SK-N-MC (cell line): ENCODE measurements around the gene CNIH2.

Source experiments
- EZH2 ChIP-seq: fragments of 200-600 bp; sonication (generic); IDR thresholded peaks from one replicate; pipeline ENCODE4 v1.6.1; 2017; ENCODE audit warnings: antibody characterized with exemption
- FOXP2 ChIP-seq: optimal IDR thresholded peaks from 2 replicates; pipeline ENCODE3; 2011; ENCODE audit warnings: mild to moderate bottlenecking, moderate library complexity; ENCODE audit not compliant: insufficient read depth; ENCODE audit errors: extremely low read length, control extremely low read depth
- POLR2AphosphoS5 ChIP-seq: IDR thresholded peaks from 2 replicates; pipeline ENCODE4 v1.6.1; 2012; ENCODE audit warnings: mild to moderate bottlenecking, low read depth, low read length, borderline replicate concordance

GRCh38 chr11:66271816-66272215 lies 6.2 kb upstream of the CNIH2 start:
- TF ChIP-seq EZH2 (no peak), POLR2AphosphoS5 (no peak), FOXP2 (no peak)
